ENCODE data around the gene SEPTIN1. TPM values are rescaled to one million over a fixed set of nuclear protein-coding genes. Genes with fewer than 3 reads are reported as not detected.
A peak's percentile ranks its signal among the peaks of the same experiment; 100 is the strongest.

Gene SEPTIN1
- total RNA-seq, 8 experiments from 2014 or later, result 1.8 to 8.3 (median 4.1) TPM

GRCh38 chr16:30380072-30380802 is 2.1 kb downstream of the SEPTIN1 start:
- in situ Hi-C loops (cut with MboI; ENCODE audit: low pct_unique_long_range_greater_than_20kb in 2 of 9, low sequenced_read_pairs in 9 of 9, unreplicated experiment in 9 of 9), result no loop called here
- ATAC-seq (replicated peaks in 6 of 8), result no peak
- 83 to 100% (median 100%) methylated on average over 1 to 3 of the region's 4 CpGs; no CpG with 5 or more reads in 5 of the 10 experiments for WGBS, 10 experiments
- Histone ChIP-seq H3K4me3 (no peak overlapping the region), H3K4me1 (replicated peaks in 1 of 2) (peaks cover 8 to 12% of the 10 kb centered on the region in 2 donors), H3K27ac (no peak overlapping the region)

GRCh38 chr16:30379158-30379783 is 3.1 kb downstream of the SEPTIN1 start:
- peaks cover 8 to 12% of the 10 kb centered on the region in 2 donors for H3K4me1 ChIP-seq (replicated peaks in 1 of 2)
- ATAC-seq (replicated peaks in 6 of 8), result no peak
- WGBS, 10 experiments, result 3 to 100% (median 68%) methylated on average over 1 to 11 of the region's 27 CpGs; no CpG with 5 or more reads in 2 of the 10 experiments
- in situ Hi-C loops (cut with MboI; ENCODE audit: low pct_unique_long_range_greater_than_20kb in 2 of 9, low sequenced_read_pairs in 9 of 9, unreplicated experiment in 9 of 9), result no loop called here
- peak overlapping the region; percentile 64 to 100 for H3K27ac ChIP-seq
- H3K4me3 ChIP-seq, result peak overlapping the region; percentile 50 to 80 (median 52)

DNA sequence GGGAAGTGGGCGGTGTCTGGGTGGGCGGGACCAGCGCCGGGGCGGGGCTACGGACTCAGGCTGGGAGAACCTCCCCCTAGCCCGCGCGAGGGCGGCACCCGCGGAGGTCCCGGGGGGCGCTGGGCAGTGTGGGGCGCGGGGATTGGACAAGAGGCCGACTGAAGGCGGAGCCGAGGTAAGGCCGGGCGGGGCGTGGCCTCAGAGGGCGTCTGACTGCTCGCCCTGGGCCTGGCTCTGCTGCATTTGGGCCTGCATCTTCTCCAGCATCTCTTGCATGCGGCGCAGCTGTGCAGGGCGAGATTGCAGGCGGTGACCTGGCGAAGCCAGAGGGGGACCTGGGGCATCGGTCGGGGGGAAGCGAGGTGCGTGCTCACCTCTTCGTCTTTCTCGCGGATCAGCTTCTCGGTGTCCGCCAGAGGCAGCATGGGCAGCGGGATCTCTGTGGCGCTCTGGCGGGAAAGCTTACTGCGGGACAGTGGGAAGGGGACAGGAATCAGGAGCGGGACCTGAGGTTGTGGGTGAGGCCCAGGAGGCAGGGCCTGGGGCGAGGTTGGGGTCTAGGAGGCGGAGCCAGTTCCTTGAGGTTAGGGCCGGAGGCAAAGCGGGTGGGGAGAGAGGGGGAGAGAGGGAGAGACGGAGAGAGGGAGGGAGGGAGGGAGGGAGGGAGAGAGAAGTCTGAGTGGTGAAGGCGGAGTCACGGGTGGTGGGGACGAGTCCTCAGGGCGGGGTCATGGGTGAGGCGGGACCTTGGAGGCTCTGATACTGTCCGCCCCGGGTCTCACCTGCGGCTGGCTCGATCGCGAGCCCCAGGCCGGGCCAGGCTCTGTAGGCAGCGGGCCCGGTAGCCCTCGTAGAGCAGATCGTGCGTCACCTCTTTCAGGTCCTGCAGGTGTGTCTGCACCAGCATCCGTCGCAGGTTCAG is 3.9 kb downstream of the SEPTIN1 start:
- H3K4me3 ChIP-seq, result peak overlapping the region; percentile 50 to 80 (median 52)
- WGBS, 10 experiments, result 0% methylated on average over 2 to 10 of the region's 67 CpGs; no CpG with 5 or more reads in 8 of the 10 experiments
- in situ Hi-C loops (cut with MboI; ENCODE audit: low pct_unique_long_range_greater_than_20kb in 2 of 9, low sequenced_read_pairs in 9 of 9, unreplicated experiment in 9 of 9), result no loop called here
- ATAC-seq (replicated peaks in 6 of 8), result peak; percentile 88 to 93 (median 92)
- peaks cover 8 to 12% of the 10 kb centered on the region in 2 donors for H3K4me1 ChIP-seq (replicated peaks in 1 of 2)
- peak overlapping the region; percentile 97 to 100 for H3K27ac ChIP-seq

DNA sequence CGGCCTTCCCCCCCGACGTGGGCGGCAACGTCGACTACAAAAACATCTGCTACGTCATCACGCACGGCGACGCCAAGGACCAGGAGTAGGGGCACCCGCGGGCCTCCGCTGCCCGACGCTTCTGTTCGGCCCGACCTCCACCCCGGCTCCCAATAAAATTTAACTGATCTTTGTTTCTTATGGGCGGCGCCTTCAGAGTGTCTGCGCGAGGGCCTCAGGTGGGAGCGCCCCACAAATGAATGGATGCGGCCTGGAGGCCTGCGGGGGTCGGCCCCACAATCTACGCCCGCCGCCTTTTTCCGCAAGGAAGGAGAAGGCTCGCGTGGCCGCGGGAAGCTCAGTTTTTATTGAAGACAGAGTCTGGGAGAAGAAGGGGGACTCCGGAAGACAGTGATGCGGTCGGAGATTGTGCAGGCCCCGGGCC is 4.5 kb downstream of the SEPTIN1 start:
- ATAC-seq (replicated peaks in 6 of 8), result peak; percentile 57 to 71 (median 63)
- Histone ChIP-seq H3K4me1 (replicated peaks in 1 of 2) (peaks cover 8 to 12% of the 10 kb centered on the region in 2 donors), H3K27ac (peak overlapping the region; percentile 97 to 100), H3K4me3 (peak overlapping the region; percentile 50 to 80 (median 52))
- in situ Hi-C loops (cut with MboI; ENCODE audit: low pct_unique_long_range_greater_than_20kb in 2 of 9, low sequenced_read_pairs in 9 of 9, unreplicated experiment in 9 of 9), result no loop called here
- no CpG with 5 or more reads among the region's 39 CpGs for WGBS, 10 experiments

- ATAC-seq (replicated peaks in 6 of 8), result no peak
- peaks cover 8 to 12% of the 10 kb centered on the region in 2 donors for H3K4me1 ChIP-seq (replicated peaks in 1 of 2)
- in situ Hi-C loops (cut with MboI; ENCODE audit: low pct_unique_long_range_greater_than_20kb in 2 of 9, low sequenced_read_pairs in 9 of 9, unreplicated experiment in 9 of 9), result no loop called here
- 40 to 100% (median 73%) methylated on average over 1 to 10 of the region's 29 CpGs; no CpG with 5 or more reads in 2 of the 10 experiments for WGBS, 10 experiments
- H3K27ac ChIP-seq, result peak overlapping the region; percentile 97 to 100
- peak overlapping the region; percentile 50 to 80 (median 52) for H3K4me3 ChIP-seq
Observed at GRCh38 chr16:30377050-30377811, 5.1 kb downstream of the SEPTIN1 start.

DNA sequence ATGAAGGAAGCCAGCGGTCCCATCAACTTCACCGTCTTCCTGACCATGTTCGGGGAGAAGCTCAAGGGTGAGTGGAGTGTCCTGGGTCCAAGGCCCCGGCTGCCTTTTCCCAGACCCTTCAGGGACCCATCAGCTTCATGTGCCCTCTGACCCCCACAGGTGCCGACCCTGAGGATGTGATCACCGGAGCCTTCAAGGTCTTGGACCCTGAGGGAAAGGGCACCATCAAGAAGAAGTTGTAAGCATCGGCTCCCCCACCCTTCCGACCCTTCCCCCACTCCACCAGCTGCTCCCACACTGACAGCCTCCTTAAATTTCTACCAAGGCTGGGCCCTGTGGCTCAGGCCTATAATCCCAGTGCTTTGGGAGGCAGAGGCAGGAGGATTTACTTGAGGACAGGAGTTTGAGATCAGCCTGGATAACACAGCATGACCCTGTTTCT is 5.9 kb downstream of the SEPTIN1 start:
- WGBS, 10 experiments, result 82 to 90% methylated on average over 2 of the region's 8 CpGs; no CpG with 5 or more reads in 8 of the 10 experiments
- in situ Hi-C loops (cut with MboI; ENCODE audit: low pct_unique_long_range_greater_than_20kb in 2 of 9, low sequenced_read_pairs in 9 of 9, unreplicated experiment in 9 of 9), result no loop called here
- ATAC-seq (replicated peaks in 6 of 8), result no peak
- Histone ChIP-seq H3K4me3 (no peak overlapping the region), H3K4me1 (replicated peaks in 1 of 2) (peaks cover 14 to 16% of the 10 kb centered on the region in 2 donors), H3K27ac (no peak overlapping the region)

- no peak for ATAC-seq (replicated peaks in 6 of 8)
- Histone ChIP-seq H3K4me3 (no peak overlapping the region), H3K4me1 (replicated peaks in 1 of 2) (peaks cover 16 to 19% of the 10 kb centered on the region in 2 donors), H3K27ac (no peak overlapping the region)
- in situ Hi-C loops (cut with MboI; ENCODE audit: low pct_unique_long_range_greater_than_20kb in 2 of 9, low sequenced_read_pairs in 9 of 9, unreplicated experiment in 9 of 9), result no loop called here
- 60 to 88% methylated on average over 2 to 3 of the region's 8 CpGs; no CpG with 5 or more reads in 8 of the 10 experiments for WGBS, 10 experiments
Observed at GRCh38 chr16:30375864-30376263, 6.5 kb downstream of the SEPTIN1 start.

- H3K4me3 ChIP-seq, result no peak within 1 kb of the TSS
- H3K4me1 ChIP-seq (replicated peaks in 1 of 2), result peaks cover 16 to 19% of the 10 kb centered on the region in 2 donors
- in situ Hi-C loops (cut with MboI; ENCODE audit: low pct_unique_long_range_greater_than_20kb in 2 of 9, low sequenced_read_pairs in 9 of 9, unreplicated experiment in 9 of 9), result no loop called here
- no peak within 1 kb of the TSS for H3K27ac ChIP-seq
- ATAC-seq (replicated peaks in 6 of 8), result no peak
- WGBS, 10 experiments, result 70 to 96% (median 76%) methylated on average over 1 to 5 of the region's 6 CpGs; no CpG with 5 or more reads in 4 of the 10 experiments
Observed at GRCh38 chr16:30374538-30374937, 7.8 kb downstream of the SEPTIN1 start, which contains the start of gene MYL11. TSS of gene MYL11 (plus strand) at chr16:30374802. CDS start at chr16:30374858, 56 bp downstream.

DNA sequence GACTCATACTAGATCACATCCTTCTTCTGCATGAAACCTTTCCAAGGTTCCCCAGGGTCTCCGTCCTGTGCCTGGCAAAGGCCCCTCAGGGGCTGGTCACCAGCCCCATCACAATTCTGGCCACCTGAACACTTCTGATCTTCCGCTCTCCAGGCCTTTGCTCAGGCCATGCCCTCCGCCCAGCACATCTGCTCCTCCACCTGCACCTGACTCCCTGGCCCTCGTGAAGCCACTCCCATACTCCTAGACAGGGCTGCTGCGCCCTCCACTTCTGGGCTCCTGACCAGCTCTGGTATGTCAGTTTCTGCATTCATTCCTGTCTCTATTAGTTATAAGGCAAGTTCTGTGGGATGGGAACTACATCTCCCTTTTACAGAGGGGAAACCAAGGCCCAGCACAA is 9.6 kb downstream of the SEPTIN1 start:
- ATAC-seq (replicated peaks in 6 of 8), result no peak
- in situ Hi-C loops (cut with MboI; ENCODE audit: low pct_unique_long_range_greater_than_20kb in 2 of 9, low sequenced_read_pairs in 9 of 9, unreplicated experiment in 9 of 9), result no loop called here
- H3K27ac ChIP-seq, result no peak overlapping the region
- H3K4me1 ChIP-seq (replicated peaks in 1 of 2), result peaks cover 18 to 22% of the 10 kb centered on the region in 2 donors
- 30 to 90% (median 83%) methylated on average over 2 to 4 of the region's 5 CpGs; no CpG with 5 or more reads in 5 of the 10 experiments for WGBS, 10 experiments
- no peak overlapping the region for H3K4me3 ChIP-seq

- ATAC-seq (replicated peaks in 6 of 8), result no peak
- H3K27ac ChIP-seq, result peak overlapping the region in 1 of 2 donors; percentile 90
- in situ Hi-C loops (cut with MboI; ENCODE audit: low pct_unique_long_range_greater_than_20kb in 2 of 9, low sequenced_read_pairs in 9 of 9, unreplicated experiment in 9 of 9), result no loop called here
- H3K4me3 ChIP-seq, result no peak overlapping the region
- 0 to 100% (median 69%) methylated on average over 1 to 4 of the region's 6 CpGs; no CpG with 5 or more reads in 4 of the 10 experiments for WGBS, 10 experiments
- H3K4me1 ChIP-seq (replicated peaks in 1 of 2), result peaks cover 17 to 20% of the 10 kb centered on the region in 2 donors
Observed at GRCh38 chr16:30372038-30372712, 10.2 kb downstream of the SEPTIN1 start.

DNA sequence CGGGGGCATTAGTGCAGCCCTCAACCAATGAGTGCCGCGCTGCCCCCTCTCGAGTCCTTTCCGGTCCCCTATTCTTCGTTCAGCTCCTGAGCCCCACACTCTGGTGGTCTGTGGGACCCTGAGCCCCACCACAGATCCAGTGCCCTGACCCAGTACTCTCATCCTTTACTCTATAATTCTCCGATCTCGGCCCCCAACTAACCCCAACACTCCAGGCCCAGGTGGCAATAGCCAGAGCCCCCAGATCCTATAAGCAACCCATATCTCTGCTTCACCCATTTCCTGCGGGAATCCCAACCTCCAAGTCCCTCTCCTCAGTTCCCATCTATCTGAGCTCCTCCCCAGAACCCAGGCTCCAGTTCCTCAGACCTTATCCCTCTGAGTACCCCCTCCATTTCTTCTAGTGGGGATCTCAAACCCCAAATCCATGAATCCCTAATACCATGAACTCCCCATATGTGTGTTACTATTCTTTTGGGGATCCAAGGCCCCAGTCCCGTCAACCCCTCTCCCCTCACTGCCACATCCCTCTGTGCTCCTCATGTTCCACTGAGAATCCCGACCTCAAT is 11.0 kb downstream of the SEPTIN1 start:
- H3K4me1 ChIP-seq (replicated peaks in 1 of 2), result peaks cover 14 to 19% of the 10 kb centered on the region in 2 donors
- ATAC-seq (replicated peaks in 6 of 8), result no peak
- peak overlapping the region; percentile 29 to 36 (median 35) for H3K4me3 ChIP-seq
- in situ Hi-C loops (cut with MboI; ENCODE audit: low pct_unique_long_range_greater_than_20kb in 2 of 9, low sequenced_read_pairs in 9 of 9, unreplicated experiment in 9 of 9), result no loop called here
- 0 to 100% (median 46%) methylated on average over 1 to 7 of the region's 11 CpGs; no CpG with 5 or more reads in 4 of the 10 experiments for WGBS, 10 experiments
- H3K27ac ChIP-seq, result peak overlapping the region; percentile 90 to 93

Measured in motor neuron (in vitro differentiated cells).